HG02870 (cell line): ENCODE results near the gene C1RL.
"Not testable (repeated sequence)": the region's sequence is repeated elsewhere in the genome, so short reads cannot be mapped to it uniquely, and the experiment has no call there.

Source experiments
- ATAC-seq: cut with Tn5 transposase; IDR thresholded peaks from one replicate; pipeline ENCODE4 v1.9.1; 2021; ENCODE audit warnings: mild to moderate bottlenecking, moderate library complexity; ENCODE audit not compliant: unreplicated experiment

Gene C1RL

DNA sequence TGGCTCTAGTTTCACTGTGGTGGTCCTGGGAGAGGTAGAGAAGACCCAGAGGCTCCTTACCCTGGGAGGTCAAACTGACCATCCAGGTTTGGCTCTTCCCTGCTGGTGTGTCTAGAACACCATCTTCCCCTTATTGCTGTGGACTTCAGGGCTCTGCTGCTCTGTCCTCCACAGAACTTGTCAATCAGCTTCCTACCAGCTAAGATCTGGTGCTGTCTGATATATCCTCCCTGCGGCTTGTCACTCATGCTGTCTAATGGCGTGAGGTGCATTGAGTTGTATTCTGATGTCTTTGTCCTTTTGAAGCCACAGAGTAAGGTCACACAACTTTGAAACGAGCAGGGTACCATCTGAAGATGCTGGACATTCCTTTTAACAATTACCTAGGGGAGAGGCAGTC, 7.2 kb upstream of the C1RL start:
- ATAC-seq = no peak

DNA sequence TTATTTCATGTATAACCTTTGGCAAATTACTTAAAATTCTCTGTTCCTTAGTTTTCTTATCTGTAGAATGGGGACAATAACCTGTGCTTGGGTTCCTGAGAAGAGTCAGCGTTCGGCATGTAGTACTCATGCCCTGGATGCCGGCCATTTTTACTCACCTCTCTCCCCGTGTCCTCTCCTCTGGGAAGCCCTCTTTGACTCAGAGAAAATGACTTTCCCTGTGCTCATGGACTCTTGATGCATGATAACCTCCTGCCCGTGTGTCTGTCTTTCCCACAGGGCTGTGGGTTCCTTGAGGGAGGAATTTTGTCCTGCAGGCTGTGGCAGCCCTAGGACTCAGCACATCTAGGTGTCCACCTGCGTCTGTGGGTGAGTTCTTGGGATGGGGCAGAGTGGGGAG, 5.8 kb upstream of the C1RL start:
- no peak for ATAC-seq

DNA sequence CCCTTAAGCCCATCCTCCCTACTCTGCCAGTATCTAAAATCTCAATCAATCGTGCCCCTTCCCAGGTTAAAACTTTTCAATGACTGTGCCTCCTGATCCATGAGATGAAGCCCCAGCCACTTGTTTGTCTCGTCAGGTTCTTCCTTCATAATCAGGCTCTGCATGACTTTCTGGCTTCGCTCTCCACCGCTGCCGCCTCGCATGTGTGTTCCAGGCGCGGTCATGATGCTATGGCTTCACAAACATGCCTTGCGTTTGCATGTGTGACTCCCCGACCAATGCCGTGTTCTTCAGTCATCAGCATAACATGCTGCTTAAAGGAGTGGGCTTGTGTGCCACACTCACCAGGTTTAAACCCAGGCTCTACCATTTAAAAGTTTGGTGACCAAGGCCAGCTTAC, 5.0 kb upstream of the C1RL start:
- no peak for ATAC-seq

DNA sequence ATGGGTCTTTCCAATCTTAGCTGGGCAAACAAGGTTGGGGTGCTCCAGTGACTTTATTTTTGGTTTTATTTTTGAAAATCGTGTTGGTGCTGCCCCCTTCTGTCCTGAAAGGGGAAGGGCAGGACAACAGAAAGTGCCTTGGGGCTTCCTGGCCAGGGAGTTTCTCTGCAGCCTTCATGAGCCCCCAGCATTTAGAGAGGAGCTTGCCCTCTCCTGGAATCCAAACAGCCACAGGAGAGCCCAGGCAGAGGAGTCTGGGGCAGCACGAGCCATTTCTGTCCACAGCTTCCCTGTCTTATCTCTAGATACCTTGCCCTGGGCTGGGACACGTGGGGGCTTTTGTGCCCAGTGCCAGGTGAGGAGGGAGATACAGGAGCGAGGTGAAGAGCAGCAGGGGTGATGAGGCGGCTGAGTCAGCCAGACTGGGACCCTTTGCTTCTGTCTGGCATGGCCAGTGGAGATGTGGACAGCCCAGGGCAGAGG, 4.4 kb upstream of the C1RL start:
- ATAC-seq = no peak

DNA sequence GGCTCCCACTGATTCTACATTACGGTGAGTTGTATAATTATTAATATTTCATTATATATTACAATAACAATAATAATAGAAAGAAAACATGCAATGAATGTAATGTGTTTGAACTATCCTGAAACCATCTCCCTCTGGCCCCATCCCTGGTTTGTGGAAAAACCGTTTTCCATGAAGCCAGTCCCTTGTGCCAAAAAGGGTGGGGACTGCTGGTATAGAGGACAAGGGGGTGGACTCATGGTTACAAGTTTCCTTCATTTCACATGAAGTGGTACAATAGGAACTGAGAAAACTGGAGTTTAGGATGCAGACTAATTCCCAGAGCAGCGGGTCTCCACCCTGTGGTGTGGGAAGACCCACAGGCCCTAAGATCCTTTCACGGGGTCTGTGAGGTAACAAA, 3.0 kb upstream of the C1RL start:
- ATAC-seq = no peak

DNA sequence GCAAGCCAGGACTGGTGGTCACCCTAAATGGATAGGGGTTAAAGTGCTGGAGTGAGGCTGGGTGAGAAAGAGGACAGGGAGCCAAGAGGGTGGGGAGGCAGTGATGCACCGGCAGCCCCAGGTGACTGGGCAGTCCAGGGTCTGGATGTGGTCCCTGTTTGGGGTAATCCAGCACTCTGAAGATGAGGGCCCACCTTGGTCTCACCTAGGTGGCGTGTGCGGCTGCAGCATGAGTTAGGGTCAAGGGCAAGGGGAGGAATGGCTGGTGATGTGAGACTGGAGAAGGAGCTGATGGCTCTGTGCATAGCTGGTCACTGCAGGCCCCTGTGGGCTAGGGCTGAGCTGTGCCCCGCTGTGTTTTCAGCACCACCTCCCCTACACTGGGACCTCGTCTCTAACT, 1.6 kb upstream of the C1RL start:
- no peak for ATAC-seq

DNA sequence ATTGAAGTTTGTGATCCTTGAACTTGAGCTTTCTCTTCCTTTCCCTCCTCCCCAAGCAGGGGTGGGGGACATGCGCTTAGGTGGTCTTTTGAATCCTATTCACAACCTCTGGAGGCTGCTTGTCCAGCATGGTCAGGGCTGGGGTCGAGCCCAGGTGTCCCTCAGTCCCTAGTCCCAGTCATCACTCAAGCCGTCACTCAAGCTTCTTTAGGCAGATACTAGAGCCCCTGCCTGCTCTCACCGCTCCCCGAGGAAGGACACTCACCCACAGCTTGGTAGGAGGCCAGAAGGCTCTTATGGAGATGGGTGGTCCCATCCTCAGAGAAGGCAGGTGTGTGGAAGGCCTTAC, 532 bp upstream of the C1RL start:
- no peak for ATAC-seq

DNA sequence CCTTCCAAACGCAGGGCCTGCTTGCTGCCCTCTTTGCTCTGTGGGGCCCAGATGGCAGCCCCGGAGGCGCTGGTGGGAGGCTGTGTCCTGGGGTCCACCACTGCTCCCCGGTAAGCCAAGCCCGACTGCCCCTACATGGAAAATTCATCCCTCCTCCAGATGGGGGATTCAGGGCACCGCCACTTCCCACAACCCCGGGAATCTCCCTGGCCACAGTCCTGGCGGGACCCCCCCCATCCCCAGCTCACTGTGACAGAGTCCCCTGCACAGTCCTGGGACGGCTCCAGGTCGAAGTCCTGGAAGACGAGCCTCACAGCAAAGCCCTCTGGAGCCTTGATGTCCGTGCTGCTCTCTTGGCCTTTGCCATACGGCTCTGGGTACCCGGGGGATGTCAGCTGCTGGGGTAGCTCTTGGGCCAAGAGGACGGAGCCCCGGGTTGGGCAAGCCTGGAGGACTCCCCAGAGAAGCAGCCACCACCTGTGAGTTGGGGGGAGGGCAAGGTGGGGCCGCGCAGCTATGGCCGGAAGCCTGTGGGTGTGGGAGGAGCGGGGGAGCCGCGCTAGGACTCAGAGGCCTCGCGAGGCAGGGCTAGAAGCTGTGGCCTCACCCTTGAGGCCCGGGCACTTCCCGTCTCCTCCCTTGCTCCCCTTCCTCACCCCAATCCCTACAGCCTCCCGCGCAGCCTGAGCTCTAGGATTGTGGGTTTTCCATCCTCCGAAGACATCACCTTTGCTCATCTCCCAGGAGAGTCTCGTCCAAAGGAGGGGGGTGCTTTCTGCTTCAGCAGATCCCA, 815 bp downstream of the C1RL start:
- ATAC-seq = peak; percentile 87

DNA sequence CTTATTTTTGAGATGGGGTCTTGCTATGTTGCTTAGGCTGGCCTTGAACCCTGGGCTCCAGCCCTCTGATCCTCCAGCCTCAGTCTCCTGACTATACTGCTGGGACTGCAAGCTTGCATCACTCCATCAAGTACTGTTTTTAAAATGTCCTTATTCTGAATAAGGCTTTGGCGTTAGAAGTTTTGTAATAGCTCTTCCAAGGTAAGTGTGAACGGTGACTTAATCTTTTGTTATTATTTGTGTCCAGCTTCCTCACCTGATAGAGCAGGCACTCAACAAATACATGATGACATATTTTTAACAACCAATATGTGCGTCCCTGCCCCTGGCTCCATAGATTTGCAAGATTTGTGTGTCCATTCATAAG, 1.4 kb downstream of the C1RL start:
- no peak for ATAC-seq

DNA sequence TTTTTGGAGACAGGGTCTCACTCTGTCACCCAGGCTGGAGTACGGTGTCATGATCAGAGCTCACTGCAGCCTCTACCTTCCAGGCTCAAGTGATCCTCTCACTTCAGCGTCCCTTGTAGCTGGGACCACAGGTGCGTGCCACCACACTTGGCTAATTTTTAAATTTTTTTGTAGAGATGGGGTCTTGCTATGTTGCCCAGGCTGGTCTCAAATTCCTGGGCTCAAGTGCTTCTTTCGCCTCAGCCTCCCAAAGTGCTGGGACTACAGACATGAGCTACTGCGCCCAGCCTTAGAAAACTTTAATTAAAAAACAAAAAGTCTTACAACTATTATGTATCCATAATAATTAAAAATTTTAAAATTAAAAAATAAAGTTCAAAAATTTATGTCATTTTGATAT, 1.8 kb downstream of the C1RL start:
- not testable (repeated sequence) for ATAC-seq

DNA sequence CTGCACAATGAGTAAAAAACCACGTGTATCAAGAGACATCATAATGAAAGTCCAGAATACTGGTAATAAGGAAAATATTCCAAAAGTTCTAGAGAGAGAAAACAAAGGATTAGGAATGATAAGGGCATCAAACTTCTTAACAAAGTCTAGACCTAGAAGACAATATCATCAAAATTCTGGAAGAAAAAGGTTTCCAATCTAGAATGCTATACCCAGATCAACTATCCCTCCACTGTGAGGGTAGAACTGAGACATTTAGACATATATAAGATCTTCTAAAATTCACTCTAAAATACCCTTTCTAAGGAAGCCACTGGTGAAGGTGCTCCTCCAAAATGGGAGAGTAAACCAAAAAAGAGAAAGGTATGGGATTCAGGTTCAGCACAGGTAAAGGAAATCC, 2.9 kb downstream of the C1RL start:
- no peak for ATAC-seq

DNA sequence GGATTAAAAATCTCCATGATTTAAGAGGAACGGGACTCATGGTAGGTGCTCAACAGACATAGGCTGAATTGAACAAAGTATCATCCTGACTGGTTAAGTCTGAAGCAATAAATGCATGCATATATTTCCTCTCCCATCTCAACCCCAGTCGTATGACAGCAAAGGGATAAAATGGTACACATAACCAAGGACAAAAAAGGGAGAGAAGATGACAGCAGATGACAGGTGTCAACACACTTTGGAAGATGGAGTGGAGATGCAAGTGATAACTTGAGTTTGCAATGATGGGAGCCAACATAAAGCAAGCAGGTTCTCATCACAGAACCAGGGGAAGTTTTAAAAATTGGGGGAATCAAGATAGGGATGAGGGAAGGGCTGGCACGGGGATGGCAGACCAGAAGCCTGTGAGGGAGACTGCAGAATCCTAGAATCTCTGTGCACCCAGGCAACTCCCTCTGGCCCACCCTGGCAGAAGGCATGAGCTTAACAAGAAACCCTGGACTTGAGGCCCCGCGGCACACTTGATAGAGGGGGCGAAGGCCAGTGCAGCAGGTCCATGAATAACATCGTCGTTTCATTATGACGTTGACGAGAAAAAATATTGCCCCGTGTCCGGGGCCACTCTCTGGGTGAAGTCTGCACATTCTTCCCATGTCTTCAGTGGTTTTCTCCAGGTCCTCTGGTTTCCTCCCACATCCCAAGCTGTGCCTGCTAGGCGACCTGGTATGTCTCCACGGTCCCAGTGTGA, 5.0 kb downstream of the C1RL start:
- no peak for ATAC-seq

DNA sequence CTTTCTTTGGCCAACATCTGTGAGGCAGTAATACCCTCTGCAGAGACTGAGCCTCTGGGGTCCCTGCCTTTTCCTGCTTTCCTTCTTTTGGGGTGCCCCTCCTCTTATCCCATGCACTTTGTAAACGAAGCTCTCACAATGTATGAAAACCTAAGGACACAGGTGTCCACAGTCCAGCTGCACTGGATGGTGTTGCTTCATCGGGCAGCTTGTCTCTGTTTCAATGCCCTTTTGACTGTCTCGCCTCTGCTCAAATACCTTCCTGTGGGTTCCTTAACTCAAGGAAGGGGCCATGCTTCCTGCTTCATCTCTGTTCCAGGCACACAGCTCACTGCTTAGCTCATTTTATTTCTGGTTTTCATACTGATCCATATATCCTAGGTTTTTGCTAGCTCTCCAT, 6.4 kb downstream of the C1RL start:
- no peak for ATAC-seq

DNA sequence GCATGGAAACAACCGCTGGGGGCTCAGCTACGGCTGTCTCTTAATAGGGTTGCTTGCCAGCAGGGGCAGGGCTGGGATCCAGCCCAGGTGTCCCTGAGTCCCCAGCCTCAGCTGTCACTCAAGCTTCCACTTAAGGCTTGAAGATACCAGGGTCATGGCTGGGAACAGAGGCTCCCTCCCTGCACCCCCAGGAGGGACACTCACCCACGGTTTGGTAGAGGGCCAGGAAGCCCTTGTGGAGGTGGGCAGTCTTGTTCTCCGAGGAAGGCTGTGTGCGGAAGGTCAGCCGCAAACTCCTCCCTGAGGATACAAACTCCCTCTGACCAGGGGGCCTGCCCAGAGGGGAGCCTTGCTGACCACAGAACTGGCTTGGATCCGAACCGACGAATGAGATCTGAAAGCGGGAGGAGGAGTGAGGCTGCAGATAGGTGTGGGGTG, 7.3 kb downstream of the C1RL start:
- no peak for ATAC-seq

DNA sequence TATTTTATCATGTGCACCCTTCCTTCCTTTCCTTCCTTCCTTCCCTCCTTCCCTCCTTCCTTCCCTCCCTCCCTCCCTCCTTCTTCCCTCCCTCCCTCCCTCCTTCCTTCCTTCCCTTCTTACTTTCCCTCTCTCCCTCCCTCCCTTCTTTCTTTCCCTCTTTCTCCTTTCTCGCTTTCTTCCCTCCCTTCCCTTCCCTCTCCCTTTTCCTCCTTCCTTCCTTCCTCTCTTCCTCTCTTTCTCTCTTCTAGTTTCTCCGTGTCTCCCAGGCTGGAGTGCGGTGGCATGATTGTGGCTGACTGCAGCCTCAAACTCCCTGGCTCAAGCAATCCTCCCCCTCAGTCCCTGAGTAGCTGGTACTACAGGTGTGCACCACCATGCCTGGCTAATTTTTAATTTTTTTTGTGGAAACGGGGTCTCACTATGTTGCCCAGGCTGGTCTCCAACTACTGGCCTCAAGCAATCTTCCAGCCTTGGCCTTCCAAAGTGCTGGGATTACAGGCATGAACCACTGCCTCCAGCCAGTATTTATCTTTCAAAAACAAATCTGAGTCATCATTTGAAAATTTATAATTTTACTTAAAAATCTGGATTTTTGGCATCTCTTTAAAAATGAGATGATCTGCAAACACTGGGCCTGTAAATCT, 7.8 kb downstream of the C1RL start:
- no peak for ATAC-seq

DNA sequence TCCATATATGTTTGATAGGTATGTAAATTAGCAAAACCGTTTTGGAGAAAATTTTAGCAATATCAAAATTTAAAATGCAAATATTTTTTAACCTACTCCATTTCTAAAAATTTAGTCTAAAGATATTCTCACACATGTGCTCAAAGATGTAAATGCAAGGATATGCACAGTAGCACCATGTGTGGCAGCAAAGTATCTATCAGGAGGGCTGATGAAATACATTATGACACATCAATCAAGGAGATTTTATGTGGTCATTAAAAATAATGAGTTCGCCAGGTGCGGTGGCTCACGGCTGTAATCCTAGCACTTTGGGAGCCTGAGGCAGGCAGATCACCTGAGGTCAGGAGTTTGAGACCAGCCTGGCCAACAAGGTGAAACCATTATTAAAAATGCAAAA, 8.8 kb downstream of the C1RL start:
- ATAC-seq = no peak

DNA sequence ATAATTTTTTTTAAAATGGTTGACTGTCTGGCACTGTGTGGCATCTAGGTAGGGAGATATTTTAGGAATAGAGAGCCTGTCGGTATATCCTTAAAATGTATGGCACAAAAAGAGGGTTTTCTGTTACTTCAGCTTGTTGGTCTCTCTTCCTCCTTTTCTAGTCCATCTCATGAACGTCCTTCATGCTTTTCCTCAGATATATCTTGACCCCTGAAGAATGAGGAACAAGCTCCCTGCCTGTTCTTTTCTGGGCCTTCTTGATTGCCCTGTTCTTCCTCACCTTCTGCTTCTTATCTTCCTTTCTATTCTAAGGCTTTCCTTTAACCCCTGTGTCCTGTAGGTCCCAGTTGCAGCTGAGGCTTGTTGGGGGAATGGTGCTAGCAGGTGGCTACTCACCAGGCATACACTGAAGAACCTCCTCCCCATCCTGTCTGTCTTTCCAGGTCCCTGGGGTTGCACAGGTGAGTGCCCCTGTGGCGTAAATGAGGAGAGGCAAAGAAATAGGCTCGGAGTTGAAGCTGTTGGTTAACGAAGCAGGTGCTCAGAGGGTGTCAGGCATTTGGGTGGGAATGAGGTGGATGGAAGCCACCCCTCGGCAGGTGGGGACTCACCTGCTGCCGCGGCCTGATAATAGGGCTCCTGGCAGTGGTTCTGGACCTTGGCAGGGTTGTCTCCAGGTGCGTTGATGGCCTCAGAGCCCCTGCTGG, 9.6 kb downstream of the C1RL start:
- ATAC-seq = no peak

DNA sequence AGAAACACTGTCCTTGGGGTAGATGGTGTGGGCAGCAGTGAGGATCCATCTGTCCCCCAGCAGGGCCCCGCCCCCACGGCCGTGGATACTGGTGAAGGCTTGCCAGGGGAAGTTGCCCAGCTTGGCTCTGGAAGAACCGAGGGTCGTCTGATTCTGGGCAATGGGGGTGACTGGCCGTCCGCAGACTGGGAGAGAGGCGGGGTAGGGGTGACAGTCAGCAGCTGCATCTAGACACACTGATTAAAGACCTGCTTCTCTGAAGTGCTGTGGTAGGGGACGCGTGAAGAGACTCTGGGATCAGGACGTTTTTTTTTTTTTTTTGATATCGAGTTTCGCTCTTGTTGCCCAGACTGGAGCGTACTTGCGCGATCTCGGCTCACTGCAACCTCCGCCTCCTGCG, 12.0 kb downstream of the C1RL start:
- ATAC-seq = no peak

DNA sequence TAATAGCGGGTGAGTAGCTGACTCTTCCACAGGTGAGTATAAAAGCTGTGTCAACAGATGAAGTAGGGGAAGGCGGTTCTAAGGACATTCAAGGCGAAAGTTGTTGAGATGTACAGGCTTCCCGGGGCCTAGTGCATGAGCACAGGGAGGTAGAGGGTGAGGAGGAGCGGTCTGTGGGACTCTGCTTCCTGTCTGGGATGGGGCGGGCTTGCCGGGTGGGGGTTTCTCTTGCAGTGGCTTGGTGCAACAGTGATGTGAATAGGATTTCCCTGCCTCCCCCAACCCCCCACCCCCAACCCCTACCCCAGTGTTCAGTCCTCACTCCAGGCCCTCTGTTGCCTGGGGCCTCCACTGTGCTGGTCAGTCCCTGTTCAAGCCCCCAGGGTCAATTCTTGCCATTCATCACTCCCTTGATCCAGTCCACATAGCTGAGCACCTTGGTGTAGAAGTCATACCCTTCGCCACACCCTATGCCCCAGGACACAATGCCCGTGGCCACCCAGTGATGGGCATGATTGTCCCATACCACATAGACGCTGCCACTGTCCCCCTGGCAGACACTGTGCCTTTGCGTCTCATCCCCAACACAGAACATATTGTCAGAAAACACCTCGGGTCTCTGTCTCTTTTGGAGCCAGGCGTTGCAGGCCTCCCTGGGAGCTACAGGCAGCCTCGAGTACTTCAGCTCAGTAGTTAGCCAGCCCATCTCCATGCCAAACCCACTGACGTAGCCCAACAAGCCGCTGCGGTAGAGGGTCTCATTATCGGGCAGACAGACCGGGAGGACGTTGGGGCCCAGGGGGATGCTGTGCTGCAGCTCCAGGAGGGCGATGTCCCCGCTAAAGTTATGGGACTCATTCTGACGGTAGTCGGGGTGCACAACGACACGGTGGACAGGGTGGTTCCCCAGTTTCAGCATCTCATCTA, 12.7 kb downstream of the C1RL start:
- ATAC-seq = no peak

DNA sequence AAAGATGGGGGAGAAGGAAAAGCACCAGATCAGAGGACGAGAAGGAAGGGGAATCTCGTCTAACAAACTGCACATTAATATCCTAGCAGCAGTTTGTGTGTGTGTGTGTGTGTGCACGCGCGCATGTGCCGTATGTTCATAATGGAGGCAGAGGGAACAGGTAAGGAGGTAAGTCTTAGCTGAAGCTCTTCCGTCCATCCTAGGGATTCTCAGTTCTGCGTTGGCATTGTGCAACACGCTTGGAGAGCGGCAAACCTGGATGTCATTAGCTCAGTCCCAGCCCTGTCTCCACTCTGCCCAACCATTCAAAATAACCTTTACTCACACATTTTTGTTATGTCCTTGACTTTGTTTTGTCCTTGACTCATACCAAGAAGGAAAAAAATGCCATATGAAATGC, 15.1 kb downstream of the C1RL start:
- ATAC-seq = no peak
